Activated T-cell treated with anti-CD3 and anti-CD28 coated beads for 1 hour (primary cell): ENCODE measurements around the gene SETD4.
"Not testable (repeated sequence)": the region's sequence is repeated elsewhere in the genome, so short reads cannot be mapped to it uniquely, and the experiment has no call there.

Experiments
- DNase-seq: peaks from one replicate; pipeline ENCODE4 v3.0.0-alpha.2; 2020; ENCODE audit warnings: low read depth

The SETD4 gene, protein sequence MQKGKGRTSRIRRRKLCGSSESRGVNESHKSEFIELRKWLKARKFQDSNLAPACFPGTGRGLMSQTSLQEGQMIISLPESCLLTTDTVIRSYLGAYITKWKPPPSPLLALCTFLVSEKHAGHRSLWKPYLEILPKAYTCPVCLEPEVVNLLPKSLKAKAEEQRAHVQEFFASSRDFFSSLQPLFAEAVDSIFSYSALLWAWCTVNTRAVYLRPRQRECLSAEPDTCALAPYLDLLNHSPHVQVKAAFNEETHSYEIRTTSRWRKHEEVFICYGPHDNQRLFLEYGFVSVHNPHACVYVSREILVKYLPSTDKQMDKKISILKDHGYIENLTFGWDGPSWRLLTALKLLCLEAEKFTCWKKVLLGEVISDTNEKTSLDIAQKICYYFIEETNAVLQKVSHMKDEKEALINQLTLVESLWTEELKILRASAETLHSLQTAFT

DNA sequence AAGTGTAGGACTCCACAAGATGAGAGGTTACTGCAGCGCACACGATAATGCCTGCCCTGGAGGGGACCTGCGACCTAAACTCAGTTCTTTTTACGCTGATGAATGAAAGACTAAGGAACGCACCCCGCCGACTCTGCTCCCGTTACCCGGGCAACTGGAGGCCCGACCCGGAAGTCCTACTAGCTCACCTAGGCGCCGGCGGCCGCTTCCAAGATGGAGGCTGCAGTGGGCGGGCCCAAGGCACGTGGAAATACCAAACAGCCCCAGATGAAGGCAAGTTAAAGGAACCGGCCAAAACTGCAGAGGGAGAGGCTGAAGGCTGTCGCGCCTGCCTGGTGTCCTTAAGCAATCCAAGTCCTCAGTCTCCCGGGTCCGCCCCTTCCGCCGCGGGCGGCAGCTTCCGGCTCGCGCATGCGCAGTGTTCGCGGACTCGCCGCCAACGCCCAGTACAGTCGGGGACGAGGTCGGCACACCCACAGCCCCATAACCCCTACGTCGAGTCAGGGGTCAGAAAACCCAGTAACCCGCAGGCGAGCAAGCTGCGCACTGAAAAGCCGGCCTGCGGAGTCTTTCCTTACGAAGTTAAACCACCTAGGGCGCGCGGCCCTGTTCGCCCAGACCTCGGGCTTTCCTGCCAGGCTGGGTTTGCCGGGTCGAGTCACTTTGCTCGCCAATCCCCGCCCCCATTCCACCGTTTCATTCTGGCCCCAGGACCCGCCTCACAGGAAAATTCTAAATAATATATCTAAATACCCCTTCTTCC lies at the start of gene SETD4:
Gene SETD4 (minus strand): TSS at position 368 of the 763 bp plus-strand sequence. CDS start 1,638 bp downstream, outside the sequence.
- peak; percentile 90 for DNase-seq

DNA sequence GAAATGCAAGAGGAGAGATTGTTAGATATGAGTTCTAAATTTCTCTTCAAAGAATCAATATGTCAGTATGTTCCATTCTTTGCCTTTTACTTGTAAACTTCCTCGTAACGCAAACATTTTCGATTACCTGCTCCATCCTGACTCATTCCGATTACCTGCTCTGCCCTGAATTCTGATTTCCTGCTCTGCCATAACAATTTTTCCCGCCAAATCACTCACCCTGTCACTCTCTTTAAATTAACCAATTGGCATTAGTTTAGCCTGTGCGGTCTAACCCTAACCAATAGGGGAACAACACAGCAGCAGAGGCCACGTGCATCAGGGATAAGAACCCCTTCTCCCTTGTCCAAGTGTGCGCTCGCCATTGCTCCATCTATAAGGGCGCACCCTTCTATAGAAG lies 49.5 kb upstream of the SETD4 start:
- no peak for DNase-seq

DNA sequence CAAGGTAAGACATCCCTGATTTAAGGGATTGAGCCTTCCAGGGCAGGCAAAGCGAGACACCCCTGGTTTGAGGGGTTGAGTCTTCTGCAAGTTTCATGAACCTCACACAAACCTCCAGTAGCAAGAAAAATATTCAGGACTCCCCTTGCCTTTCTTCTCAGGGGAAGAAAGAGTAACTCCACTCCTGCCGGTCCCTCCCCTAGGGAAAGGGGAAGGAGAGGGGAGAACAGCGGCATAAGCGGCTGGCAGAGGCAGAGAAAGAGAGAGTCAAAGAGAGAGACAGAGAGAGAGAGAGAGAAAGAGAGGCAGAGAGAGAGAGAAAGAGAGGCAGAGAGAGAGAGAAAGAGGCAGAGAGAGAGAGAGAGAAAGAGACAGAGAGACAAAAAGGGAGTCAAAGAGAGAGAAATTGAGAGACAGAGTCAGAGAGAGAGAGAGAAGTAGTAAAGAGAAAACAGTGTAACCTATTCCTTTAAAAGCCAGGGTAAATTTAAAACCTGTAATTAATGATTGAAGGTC lies 45.1 kb upstream of the SETD4 start:
- no peak for DNase-seq

DNA sequence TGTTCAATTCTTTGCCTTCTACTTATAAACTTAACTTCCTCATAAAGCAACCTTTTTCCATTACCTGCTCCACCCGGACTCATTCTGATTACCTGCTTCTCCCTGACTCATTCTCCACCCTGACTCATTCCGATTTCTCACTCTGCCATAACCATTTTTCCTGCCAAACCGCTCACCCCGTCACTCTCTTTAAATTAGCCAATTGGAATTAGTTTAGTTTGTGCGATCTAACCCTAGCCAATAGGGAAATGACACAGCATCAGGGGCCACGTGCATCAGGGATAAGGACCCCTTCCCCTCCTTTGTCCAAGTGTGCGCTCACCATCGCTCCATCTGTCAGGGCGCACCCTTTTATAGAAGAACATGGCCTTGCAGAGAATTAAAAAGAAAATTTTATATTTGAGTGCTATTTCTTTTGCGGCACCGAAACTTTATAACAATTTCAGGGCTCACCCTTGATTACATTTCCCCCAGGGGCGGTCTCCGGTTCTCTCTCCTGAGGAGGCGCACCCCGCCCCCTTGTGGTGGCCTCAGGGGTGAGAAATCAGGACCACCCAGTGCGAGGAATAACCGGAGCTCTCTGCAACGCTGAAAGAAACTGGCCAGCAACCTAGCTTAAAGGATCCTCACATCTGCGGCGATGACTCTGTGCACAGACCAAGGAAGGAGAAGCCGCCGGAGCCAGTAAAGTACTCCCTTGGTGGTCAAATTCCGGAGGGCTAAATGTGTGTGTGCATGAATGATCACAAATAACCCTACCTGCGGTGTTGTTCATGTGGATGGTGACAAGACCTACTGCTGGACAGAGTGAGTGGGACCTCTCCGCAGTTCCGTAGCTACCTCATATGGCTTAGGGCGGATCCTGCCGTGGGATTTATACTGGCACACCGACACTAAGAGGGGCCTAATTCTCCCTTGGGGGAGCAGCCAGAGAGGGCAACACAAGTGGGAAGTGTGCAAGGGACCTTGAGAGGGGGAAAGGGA lies 44.3 kb upstream of the SETD4 start:
- peak; percentile 58 for DNase-seq

DNA sequence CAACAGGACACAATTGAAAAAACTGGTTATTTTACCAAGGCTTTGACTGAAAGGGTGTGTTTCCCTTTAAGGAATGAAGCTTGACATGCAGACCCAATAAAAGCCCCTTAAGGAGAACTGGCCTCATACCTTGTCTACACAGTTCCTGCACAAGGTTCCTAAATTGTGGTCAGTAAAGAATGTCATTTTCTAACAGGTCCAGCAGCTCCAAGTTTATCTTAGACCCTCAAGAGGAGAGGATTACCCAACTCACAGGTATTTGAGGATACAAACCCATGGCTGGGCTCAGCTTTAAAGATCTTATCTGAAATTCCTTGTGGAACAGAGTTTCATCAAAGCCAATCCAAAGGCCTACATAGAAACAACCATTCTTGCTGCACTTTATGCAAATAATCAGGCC lies 43.1 kb upstream of the SETD4 start:
- no peak for DNase-seq

DNA sequence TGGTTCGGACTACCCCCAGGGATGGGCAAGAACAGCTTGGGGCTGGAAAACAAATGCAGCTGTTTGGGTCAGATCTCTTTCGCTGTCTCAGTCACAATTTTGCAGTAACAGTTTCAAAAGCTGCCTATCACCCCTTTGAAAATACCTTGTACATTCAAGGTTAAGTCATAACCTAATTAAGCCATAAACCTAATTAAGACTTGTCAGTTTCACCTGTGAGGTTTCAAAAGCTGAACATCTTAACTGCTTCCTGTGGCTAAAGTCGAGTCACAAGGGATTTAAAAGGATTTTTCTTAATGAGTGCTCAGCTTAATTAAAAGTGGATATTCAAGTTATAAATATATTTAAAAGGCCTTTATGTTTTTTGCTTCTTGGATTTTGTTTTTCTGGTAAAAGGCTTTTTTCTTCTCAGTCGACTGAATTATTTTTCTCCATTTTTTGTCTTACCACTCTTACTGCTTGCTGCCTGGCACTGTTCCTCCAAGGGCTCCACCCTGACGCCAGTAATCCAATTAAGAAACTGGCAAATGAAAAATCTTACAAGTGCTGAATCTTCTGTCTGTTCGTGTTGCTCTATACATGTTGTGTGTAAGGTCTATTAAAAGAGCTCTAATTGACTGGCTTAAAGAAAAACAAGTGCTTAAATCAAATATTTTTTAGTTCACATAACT lies 40.8 kb upstream of the SETD4 start:
- no peak for DNase-seq

DNA sequence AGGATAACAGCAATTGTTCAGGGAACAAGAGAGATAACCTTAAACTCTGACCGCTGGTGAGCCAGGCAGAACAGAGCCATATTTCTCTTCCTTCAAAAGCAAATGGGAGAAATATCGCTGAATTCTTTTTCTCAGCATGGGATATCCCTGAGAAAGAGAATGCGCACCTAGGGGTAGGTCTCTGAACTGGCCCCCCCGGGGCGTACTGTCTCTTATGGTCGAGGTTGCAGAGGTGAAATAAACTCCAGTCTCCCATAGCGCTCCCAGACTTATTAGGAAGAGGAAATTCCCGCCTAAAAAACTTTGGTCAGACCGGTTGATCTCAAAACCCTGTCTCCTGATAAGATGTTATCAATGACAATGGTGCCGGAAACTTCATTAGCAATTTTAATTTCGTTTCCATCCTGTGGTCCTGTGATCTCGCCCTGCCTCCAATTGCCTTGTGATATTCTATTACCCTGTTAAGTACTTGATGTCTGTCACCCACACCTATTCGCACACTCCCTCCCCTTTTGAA lies 39.4 kb upstream of the SETD4 start:
- not testable (repeated sequence) for DNase-seq

DNA sequence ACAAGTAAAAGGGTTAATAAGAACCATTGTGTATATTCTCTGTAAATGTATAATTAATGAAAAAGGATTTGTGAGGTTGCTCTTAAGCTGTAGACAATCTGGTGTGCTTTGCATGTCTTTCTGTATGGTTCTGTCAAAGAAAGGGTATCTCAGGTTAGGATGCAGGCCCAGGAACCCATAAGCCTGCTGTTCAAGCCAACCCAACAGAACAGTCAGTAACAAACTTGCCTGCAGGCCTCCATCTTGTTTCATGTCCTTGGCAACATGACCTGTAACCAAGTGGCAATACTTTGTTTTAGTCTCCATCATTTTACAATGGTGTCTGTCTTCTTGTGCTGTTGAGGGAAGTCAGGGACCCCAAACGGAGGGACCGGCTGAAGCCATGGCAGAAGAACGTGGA lies 38.7 kb upstream of the SETD4 start:
- no peak for DNase-seq

DNA sequence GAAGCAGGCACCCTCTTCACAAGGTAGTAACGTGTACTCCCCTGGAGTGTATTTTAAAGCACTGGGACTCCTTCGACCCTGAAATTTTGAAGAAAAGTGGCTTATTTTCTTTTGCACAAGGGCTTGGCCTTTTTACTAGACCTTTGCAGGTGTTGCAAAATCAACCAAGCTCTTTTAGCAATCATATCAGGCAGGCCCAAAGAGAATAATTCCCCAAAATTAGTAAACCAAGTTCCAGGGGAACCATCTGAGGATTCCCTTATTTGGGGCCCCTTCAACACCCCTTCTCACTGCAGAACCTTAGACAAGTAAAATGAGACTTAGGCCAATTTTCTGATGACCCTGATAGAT lies 37.8 kb upstream of the SETD4 start:
- DNase-seq: no peak

DNA sequence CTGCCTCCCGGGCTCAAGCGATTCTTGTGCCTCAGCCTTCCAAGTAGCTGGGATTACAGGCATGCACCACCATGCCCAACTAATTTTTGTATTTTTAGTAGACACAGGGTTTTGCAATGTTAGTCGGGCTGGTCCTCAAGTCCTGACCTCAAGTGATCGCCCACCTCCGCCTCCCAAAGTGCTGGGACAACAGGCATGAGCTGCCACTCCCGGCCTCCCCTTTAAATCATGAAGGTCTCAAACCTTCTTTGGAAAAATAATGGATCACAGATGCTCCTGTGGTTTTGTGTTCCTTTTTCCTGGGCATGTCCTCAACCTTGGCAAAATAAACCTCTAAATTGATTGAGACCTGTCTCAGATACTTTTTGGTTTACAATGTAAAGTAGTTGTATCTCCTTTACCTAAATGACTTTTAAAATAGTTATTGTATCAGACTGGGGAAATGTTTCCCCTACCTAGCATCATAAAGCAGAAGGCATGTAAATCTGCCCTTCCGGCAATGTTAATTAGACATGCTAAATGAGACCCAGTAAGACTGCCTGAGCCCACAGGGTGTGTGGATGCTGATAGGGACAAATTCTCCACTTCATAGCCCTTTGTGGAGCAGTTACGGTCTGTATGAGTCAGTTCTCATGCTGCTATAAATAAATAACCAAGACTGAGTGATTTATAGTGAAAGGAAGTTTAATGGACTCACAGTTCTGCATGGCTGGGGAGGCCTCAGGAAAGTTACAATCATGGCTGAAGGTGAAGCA lies 37.3 kb upstream of the SETD4 start:
- DNase-seq: no peak

DNA sequence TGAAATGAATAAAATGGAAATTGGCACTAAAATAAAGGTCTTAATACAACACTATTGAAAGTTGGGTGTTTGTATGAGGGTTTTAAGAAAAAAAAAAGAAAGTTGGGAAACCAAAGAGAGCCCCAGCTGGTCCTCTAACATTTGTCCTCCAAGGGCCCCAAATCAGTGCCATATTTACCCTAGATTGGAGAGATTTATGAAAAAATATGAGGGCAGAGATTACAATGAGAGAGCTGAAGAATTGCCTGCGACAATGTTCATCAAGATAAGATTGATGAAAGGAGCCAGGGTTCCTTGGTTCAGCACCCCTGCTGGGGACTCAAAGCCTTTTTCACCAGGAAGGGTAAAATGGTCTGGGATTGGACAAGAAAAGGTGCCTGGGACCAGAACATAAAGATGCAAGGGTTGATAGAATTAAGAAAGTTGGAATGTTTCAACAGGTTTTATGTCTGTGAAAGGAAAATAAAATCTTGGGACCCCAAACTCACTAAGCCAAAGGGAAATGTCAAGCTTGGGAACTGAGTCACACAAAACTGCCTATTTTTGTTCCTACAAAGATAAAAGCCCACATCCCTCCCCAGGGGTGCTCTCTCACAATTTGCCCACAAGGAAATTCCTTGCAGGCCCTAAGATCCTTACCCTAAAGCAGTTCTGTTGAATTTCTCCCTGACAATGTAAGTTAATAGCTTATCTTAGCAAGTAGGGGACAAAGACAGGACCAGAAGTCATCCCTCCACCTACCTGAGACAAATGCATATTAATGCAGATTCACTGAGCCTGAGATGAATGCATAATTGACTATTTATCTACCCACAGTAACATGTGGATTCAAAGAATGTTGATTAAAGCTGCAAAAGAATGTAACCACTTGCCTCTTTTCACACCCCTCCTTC lies 36.3 kb upstream of the SETD4 start:
- DNase-seq: no peak

DNA sequence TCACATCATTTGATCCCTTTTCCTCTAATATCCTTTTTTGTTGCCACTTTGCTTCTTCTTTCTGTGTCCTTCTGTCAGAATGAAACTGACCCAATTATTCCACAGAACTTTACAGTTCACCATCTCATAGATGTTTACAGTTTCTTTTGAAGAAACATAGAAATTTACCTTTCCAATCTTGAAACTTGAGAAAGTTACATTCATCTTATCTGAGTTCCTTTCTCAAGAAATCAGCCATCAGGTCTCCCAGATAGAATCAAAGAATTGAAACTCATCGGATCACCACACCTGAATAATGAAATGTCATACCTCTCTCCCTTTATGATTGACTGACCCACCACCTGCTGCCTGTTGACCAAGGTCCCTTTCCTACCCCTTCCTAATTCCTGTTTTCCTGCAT lies 33.2 kb upstream of the SETD4 start:
- DNase-seq: no peak

DNA sequence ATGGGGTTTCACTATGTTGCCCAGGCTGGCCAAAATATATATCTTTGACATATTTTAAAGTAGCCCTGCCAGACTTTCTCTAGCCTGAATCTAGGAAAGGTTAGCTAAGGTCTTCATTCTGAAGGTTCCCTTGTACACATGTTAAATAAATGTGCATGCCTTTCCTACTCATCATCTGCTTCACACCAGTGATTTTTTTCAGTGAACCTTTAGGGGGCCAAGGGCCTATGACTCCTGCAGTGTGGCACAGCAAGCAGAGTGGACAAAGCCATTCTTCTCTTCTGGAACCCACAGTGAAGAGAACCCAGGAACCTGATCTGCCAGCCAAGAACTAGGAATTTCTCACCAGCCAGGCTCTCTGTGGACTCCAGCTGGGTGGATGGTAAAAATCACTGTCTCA lies 32.4 kb upstream of the SETD4 start:
- no peak for DNase-seq

DNA sequence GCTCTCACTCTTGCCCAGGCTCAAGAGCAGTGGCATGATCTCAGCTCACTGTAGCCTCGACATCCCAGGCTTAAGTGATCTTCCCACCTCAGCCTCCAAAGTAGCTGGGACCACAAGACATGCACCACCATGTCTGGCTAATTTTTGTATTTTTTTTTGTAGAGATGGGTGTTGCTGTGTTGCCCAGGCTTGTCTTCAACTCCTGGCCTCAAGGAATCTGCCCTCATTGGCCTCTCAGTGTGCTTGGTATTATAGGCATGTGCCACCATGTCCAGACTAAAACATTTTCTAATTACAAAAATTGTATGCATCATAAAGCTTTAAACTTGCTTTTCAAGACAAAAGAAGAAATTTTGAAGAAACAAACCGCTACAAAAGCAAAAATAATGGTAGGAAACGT lies 29.6 kb upstream of the SETD4 start:
- no peak for DNase-seq

DNA sequence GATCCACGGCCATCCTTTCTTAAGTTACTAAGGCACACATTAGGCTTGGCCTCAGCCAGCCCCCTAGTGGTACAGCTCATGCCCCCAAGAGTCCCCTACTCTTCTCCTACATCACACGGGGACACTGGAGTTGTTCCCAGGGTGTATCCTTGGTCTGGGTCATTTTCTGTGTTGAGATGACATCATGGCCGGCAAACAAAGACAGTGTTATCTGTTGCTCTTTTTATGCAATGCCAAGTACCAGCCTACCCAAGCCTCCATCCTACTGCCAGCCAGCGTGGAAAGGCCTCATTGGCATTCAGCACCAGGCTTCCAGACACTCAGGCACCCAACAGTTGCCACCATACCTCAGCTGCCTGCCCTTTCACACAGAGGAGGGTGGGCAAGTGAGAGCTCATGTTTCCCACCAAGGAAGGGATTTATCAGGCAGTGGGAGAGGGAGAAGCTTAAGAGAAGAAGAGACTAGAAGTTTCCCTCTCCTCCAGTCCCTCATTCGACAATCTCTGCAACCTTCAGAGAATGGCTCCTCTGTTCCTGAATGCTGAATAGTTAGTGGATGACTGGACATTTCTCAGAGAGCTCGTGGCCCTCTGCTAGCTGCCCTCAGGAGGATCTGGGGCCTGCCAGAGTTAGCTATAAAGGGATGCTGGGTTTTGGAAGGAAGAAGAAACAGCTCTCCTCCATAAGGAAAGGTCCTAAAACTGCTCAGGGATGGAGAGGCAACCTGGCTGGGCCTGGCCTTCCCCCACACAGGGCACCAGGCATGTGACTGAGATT lies 27.2 kb upstream of the SETD4 start:
- no peak for DNase-seq

DNA sequence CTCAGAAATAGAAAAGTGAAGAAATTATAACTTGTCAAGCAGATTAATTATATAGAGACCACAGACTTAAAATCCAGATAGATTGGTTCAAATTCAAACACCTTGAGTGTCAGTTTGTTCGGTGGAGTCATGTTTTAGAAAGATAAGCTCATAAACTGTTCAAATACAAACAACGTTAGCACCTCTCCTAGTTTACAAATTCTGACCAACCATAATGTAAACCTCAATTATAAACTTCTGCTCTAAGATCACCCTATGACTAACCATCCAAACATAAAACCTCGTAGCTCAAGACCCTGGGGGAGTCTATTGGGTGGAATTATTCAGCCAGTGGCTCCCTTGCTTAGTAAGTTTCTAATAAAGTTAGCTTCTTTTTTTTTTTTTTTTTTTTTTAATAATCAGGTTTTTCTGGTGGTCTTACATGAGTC lies 21.9 kb upstream of the SETD4 start:
- no peak for DNase-seq

DNA sequence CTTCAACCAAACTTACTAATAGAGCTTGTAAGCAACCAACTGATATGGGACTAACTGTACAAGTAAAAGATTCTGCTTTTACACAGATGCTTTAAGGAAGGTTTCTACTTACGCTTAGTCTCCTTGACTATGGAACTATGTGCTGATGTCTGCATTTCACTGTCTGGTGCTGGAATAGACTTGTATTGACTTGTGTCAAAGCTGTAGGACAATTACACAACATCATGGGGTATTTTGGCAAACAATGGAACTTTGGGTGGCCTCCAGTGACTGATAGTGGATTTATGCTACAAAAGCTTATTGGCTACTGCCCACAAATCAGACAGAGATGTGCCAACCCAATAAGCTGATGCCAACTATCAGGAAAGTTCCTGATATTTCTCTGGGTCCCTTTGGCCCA lies 20.1 kb upstream of the SETD4 start:
- DNase-seq: no peak

DNA sequence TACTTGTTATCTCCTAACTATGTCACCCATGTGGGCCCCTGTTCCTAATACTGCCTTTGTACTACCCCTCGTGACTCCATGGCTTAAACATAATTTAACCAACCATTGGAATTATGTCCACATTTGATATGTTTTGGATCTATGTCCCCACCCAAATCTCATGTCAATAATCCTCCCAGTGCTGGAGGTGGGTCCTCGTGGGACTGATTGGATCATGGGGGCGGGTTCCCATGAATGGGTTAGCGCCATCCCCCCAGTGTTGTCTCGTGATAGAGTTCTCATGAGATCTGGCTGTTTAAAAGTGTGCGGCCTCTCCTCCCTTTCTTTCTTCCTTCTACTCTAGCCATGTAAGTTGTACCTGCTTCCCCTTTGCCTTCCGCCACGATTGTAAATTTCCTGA lies 19.3 kb upstream of the SETD4 start:
- DNase-seq: no peak
